ENCODE data around the gene CRABP2. TPM values are rescaled to one million over a fixed set of nuclear protein-coding genes. Genes with fewer than 3 reads are reported as not detected.

CRABP2 gene
- total RNA-seq, 1 experiment from 2014 or later, result 209 TPM

GRCh38 chr1:156700736-156701531, 4.4 kb downstream of the CRABP2 start:
- no peak overlapping the region for H3K4me3 ChIP-seq (replicated peaks in 1 of 2; ENCODE audit: low read depth in 1 of 2, low read length in 2 of 2)
- no peak overlapping the region for H3K27ac ChIP-seq (ENCODE audit: low read depth, low read length)
- H4K20me1 ChIP-seq (ENCODE audit: insufficient read depth), result no peaks in the 10 kb centered on the region
- DNase-seq (ENCODE audit: low read depth, low spot score), result no peak
- H3K36me3 ChIP-seq (ENCODE audit: control insufficient read depth in 1 of 2, insufficient read depth in 2 of 2, low read length in 2 of 2), result peaks cover 22 to 26% of the 10 kb centered on the region in 2 experiments; a peak in 3 of 4 replicates
- ATAC-seq, result no peak
- ChIA-PET POLR2A (interaction anchor here (6.4 kb wide), 1 partner anchor 11 kb away, joined by 87 read pairs; no protein-coding TSS in a partner anchor), RAD21 (ENCODE audit: low non-redundant PET in 1 of 2, low total read pairs in 2 of 2, uncharacterized antibody in 2 of 2, unreplicated experiment in 2 of 2) (no interaction called here), CTCF (interaction anchor here (1.4 to 14.7 kb wide), 2 partner anchors 10 to 25 kb away, joined by 3 to 310 read pairs; no protein-coding TSS in a partner anchor)
- no peaks in the 10 kb centered on the region for H3K9me2 ChIP-seq (ENCODE audit: insufficient read depth)
- intact Hi-C loops (cut with micrococcal nuclease), result no loop called here
- H3K9ac ChIP-seq (ENCODE audit: low read length), result no peak overlapping the region
- peaks cover 22 to 35% of the 10 kb centered on the region in 2 experiments for H3K4me1 ChIP-seq (ENCODE audit: control insufficient read depth in 1 of 2, insufficient read depth in 2 of 2, low read length in 2 of 2)
- no peak overlapping the region for H3K4me2 ChIP-seq (ENCODE audit: low read length)
- no peak for TF ChIP-seq ATF3 (IDR thresholded peaks at IDR 0.05)
- TF ChIP-seq CBX3 (IDR thresholded peaks at IDR 0.05; ENCODE audit: low read depth), result no peak
- TF ChIP-seq REST (IDR thresholded peaks at IDR 0.05; ENCODE audit: low read depth), result no peak
- no peak for TF ChIP-seq TCF7L2 (IDR thresholded peaks at IDR 0.05; ENCODE audit: borderline replicate concordance, extremely low read depth, insufficient read depth, insufficient read length)
- TF ChIP-seq POLR2AphosphoS5 (IDR thresholded peaks at IDR 0.05; ENCODE audit: low read depth, low read length), result no peak
- TF ChIP-seq SP1 (IDR thresholded peaks at IDR 0.05; ENCODE audit: low read depth), result no peak
- no peak for TF ChIP-seq FOSL1 (IDR thresholded peaks at IDR 0.05; ENCODE audit: low read depth)
- TF ChIP-seq CTCF (IDR thresholded peaks at IDR 0.05 in 2 of 3, conservative IDR thresholded peaks at IDR 0.05 in 1 of 3; ENCODE audit: borderline replicate concordance in 1 of 3, insufficient read depth in 1 of 3, low read depth in 2 of 3, low read length in 2 of 3), result no peak
- TF ChIP-seq EZH2 (IDR thresholded peaks at IDR 0.05), result no peak
- no peak for TF ChIP-seq ELF1 (IDR thresholded peaks at IDR 0.05; ENCODE audit: borderline replicate concordance, low read depth)
- no peak for TF ChIP-seq ZBTB33 (IDR thresholded peaks at IDR 0.05; ENCODE audit: extremely low read depth, insufficient replicate concordance, low read length)
- no peaks in the 10 kb centered on the region for H3K27me3 ChIP-seq (ENCODE audit: insufficient read depth, low read length)
- H3K9me3 ChIP-seq (ENCODE audit: control insufficient read depth in 1 of 2, insufficient read depth in 1 of 2, low read depth in 1 of 2, low read length in 2 of 2), result no peaks in the 10 kb centered on the region
- no TSS peak for BruUV-seq (replicated peaks)
- H2AFZ ChIP-seq (ENCODE audit: low read depth, low read length, poor library complexity, severe bottlenecking), result no peak overlapping the region
- peaks cover 27% of the 10 kb centered on the region for H3K79me2 ChIP-seq (ENCODE audit: insufficient read depth, low read length)

All from HCT116 (cell line).